Measurements from ENCODE around the gene NRG2. TPM values are rescaled to one million over a fixed set of nuclear protein-coding genes. Genes with fewer than 3 reads are reported as not detected.

NRG2 gene
- total and polyA plus RNA-seq, 11 donors: 0.72 to 4.8 (median 3.4) TPM

DNA sequence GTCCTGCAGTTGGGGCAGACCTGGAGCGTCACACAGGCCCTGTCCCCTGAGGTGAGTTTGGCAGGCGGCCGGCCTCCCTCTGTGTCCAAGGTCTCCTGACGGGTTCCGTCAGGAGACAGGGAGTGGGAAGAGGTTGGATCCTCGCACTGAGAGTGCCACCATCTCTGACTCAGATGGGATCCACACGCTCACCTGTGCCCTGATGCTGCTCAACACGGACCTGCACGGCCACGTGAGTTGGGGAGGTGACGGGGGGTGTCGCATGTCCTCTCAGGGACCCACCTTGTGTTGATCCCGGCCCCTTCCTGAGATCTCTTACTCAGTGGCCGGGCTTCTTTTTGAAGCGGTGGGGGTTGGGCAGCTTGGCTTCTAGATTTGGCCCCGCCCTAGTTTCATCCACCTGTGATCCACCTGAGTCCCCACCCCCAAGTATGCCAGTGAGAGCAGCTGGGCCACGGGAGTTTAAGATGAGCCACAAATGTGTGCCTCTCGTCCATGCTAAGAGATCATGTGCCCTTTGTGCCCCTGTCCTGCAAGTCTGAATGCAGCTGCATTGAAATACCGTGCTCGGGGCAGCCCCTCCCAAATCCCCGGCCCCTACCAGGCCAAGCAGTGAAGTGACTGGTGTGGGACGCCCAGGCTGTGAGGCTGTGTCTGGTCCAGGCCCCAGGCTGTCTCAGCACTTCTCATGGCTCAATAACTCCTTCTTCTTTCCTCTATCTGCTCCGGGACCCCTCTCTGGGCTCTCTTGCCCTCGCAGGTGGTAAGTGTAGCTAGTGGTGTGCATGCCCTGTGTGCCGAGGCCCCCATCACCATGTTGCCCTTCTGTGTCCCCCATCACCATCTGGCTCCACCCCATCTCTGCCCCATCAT is 220.3 kb downstream of the NRG2 start:
- peaks cover 0 to 12% (median 0%) of the 10 kb centered on the region in 12 donors for H3K9me3 ChIP-seq
- intact Hi-C loops (cut with DNase I): no loop called here
- TF ChIP-seq, protein P1, sequence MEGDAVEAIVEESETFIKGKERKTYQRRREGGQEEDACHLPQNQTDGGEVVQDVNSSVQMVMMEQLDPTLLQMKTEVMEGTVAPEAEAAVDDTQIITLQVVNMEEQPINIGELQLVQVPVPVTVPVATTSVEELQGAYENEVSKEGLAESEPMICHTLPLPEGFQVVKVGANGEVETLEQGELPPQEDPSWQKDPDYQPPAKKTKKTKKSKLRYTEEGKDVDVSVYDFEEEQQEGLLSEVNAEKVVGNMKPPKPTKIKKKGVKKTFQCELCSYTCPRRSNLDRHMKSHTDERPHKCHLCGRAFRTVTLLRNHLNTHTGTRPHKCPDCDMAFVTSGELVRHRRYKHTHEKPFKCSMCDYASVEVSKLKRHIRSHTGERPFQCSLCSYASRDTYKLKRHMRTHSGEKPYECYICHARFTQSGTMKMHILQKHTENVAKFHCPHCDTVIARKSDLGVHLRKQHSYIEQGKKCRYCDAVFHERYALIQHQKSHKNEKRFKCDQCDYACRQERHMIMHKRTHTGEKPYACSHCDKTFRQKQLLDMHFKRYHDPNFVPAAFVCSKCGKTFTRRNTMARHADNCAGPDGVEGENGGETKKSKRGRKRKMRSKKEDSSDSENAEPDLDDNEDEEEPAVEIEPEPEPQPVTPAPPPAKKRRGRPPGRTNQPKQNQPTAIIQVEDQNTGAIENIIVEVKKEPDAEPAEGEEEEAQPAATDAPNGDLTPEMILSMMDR (IDR thresholded peaks at IDR 0.05): no peak
- TF ChIP-seq POLR2A (IDR thresholded peaks at IDR 0.05): no peak
- no peak for ATAC-seq
- no peak overlapping the region for H3K27ac ChIP-seq
- DNase-seq: no peak
- H3K27me3 ChIP-seq: no peaks in the 10 kb centered on the region
- 84 to 91% (median 85%) methylated on average over 21 to 25 of the region's 25 CpGs for WGBS, 4 donors
- H3K36me3 ChIP-seq: no peaks in the 10 kb centered on the region
- H3K4me1 ChIP-seq: no peaks in the 10 kb centered on the region
- no peak overlapping the region for H3K4me3 ChIP-seq

- H3K36me3 ChIP-seq: no peaks in the 10 kb centered on the region
- ATAC-seq (no peak), DNase-seq (no peak)
- H3K4me1 ChIP-seq: no peaks in the 10 kb centered on the region
- TF ChIP-seq, protein P1 (IDR thresholded peaks at IDR 0.05): no peak
- no peak for TF ChIP-seq POLR2A (IDR thresholded peaks at IDR 0.05)
- intact Hi-C loops (cut with DNase I): no loop called here
- H3K27ac ChIP-seq: no peak overlapping the region
- H3K9me3 ChIP-seq: peaks cover 0 to 12% (median 0%) of the 10 kb centered on the region in 12 donors
- no peak overlapping the region for H3K4me3 ChIP-seq
- WGBS, 4 donors: 89 to 92% (median 91%) methylated on average over 6 to 11 of the region's 11 CpGs
- no peaks in the 10 kb centered on the region for H3K27me3 ChIP-seq
These were observed 221.1 kb downstream of the NRG2 start for GRCh38 chr5:139821806-139822552.

DNA sequence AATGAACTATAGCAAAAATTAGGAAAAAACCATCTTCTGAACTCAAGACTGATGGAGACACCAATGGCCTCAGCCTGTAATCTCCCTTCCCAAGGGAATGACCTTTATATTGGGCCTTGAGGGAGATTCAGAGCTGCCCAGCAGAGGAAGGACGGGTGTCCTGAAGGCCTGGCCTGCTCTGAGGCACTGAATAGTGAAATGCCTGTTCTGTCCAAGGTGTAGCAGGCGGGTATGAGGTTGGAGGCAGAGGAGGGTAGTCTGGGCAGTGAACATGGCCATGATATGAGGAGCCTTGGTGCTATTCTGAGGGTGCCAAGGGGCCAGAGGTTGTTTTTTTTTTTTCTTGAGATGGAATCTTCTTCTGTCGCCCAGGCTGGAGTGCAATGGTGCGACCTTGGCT is 222.5 kb downstream of the NRG2 start:
- peaks cover 0 to 12% (median 0%) of the 10 kb centered on the region in 12 donors for H3K9me3 ChIP-seq
- no peaks in the 10 kb centered on the region for H3K4me1 ChIP-seq
- intact Hi-C loops (cut with DNase I): no loop called here
- no peaks in the 10 kb centered on the region for H3K36me3 ChIP-seq
- 76 to 89% (median 85%) methylated on average over 4 of the region's 4 CpGs for WGBS, 4 donors
- no peak for TF ChIP-seq POLR2A (IDR thresholded peaks at IDR 0.05)
- no peak for DNase-seq
- no peak overlapping the region for H3K27ac ChIP-seq
- no peaks in the 10 kb centered on the region for H3K27me3 ChIP-seq
- H3K4me3 ChIP-seq: no peak overlapping the region
- ATAC-seq: no peak

GRCh38 chr5:139820130-139820529 is 223.0 kb downstream of the NRG2 start:
- DNase-seq: no peak

More at GRCh38 chr5:139820130-139820529, 223.0 kb downstream of the NRG2 start:
- H3K4me1 ChIP-seq: no peaks in the 10 kb centered on the region
- no peak overlapping the region for H3K27ac ChIP-seq
- TF ChIP-seq, protein P1 (IDR thresholded peaks at IDR 0.05): no peak
- no peak for TF ChIP-seq POLR2A (IDR thresholded peaks at IDR 0.05)
- no peak for ATAC-seq
- no peaks in the 10 kb centered on the region for H3K27me3 ChIP-seq
- 58 to 70% (median 63%) methylated on average over 7 of the region's 7 CpGs for WGBS, 4 donors
- H3K4me3 ChIP-seq: no peak overlapping the region
- intact Hi-C loops (cut with DNase I): no loop called here
- H3K9me3 ChIP-seq: peaks cover 0 to 12% (median 0%) of the 10 kb centered on the region in 12 donors
- H3K36me3 ChIP-seq: no peaks in the 10 kb centered on the region
